Heart left ventricle (tissue), 16 donors: ENCODE measurements around the gene CFH. TPM values are rescaled to one million over a fixed set of nuclear protein-coding genes. Genes with fewer than 3 reads are reported as not detected.
A peak's percentile ranks its signal among the peaks of the same experiment; 100 is the strongest.
"Not testable (repeated sequence)": the region's sequence is repeated elsewhere in the genome, so short reads cannot be mapped to it uniquely, and the experiment has no call there.

Experiments
- ATAC-seq, 4 donors: fragments of 200-7000 bp; cut with Tn5 transposase; one replicate each; pipeline ENCODE4 v1.9.1; 2020 to 2022; ENCODE audit warnings: moderate library complexity in 4 of 4, mild to moderate bottlenecking in 3 of 4, moderate number of reproducible peaks in 1 of 4
- DNase-seq, 5 donors: peaks; one replicate each; pipeline ENCODE4 v3.0.0-alpha.2; 2020
- H3K27ac ChIP-seq, 12 donors: fragments of 200-600 bp; sonication (generic) in 4 of 12; one replicate each; pipeline versions ENCODE4 v1.5.0 to v1.8.0; 2016 to 2022; ENCODE audit warnings: mild to moderate bottlenecking in 2 of 12
- H3K27me3 ChIP-seq, 9 donors: fragments of 200-600 bp; sonication (generic) in 2 of 9; one replicate each; pipeline versions ENCODE4 v1.5.1 to v1.8.0; 2016 to 2022; ENCODE audit warnings: mild to moderate bottlenecking in 3 of 9
- H3K36me3 ChIP-seq, 9 donors: fragments of 200-600 bp; sonication (generic) in 2 of 9; one replicate each; pipeline versions ENCODE4 v1.5.0 to v1.8.0; 2018 to 2022; ENCODE audit warnings: mild to moderate bottlenecking in 2 of 9
- H3K4me1 ChIP-seq, 12 donors: fragments of 200-600 bp; sonication (generic) in 4 of 12; one replicate each; pipeline versions ENCODE4 v1.5.0 to v1.8.0; 2016 to 2022; ENCODE audit warnings: mild to moderate bottlenecking in 3 of 12
- H3K4me3 ChIP-seq, 12 donors: fragments of 200-600 bp; sonication (generic) in 4 of 12; one replicate each; pipeline versions ENCODE4 v1.5.0 to v1.8.0; 2017 to 2022; ENCODE audit warnings: mild to moderate bottlenecking in 9 of 12, moderate library complexity in 4 of 12
- H3K9me3 ChIP-seq, 12 donors: fragments of 200-600 bp; sonication (generic) in 4 of 12; one replicate each; pipeline versions ENCODE4 v1.5.0 to v1.8.0; 2016 to 2022; ENCODE audit warnings: mild to moderate bottlenecking in 1 of 12
- POLR2A ChIP-seq, 2 donors: fragments of 450-650 bp; IDR thresholded peaks; one replicate each; pipeline ENCODE4 v1.6.1; 2017; ENCODE audit warnings: antibody characterized with exemption in 2 of 2, mild to moderate bottlenecking in 2 of 2, moderate library complexity in 2 of 2
- WGBS, 4 donors: extraction: QIAGEN DNeasy Blood & Tissue Kit in 2 of 4; methylation state at CpG; one replicate each; pipeline versions ENCODE4 v1.1.5 to v1.1.7; 2013 to 2018; 5-methylcytosine and 5-hydroxymethylcytosine counted together
- intact Hi-C, 10 donors: fragments of 100-400 bp; cut with DNase I; formaldehyde crosslinking; loops; one replicate each; pipeline versions ENCODE4 v1.11.1 to v1.14.2; 2022
- polyA plus RNA-seq, 2 donors: library from polyadenylated mRNA; stranded (reverse); fragments of 200-250 nt; gene quantifications; one replicate each; pipeline ENCODE4 v1.2.3, GENCODE V29; 2013
- total RNA-seq, 9 donors: library from RNA; depleted of rRNA in 2 of 9; stranded (reverse); fragments of >200 nt in 2 of 9; fragmentation: NEBNext Ultra II Directional in 3 of 9; extraction: Animal tissue kit (Norgen Biotek cat#: 25700) in 3 of 9; gene quantifications; one replicate each; pipeline versions ENCODE4 v1.1.0 to v1.2.4, GENCODE V29; 2016 to 2023
- TF ChIP-seq, protein P1 (sequence below), 12 donors: fragments of 200-600 bp; sonication (generic) in 4 of 12; IDR thresholded peaks; one replicate each; pipeline versions ENCODE4 v1.5.0 to v1.8.0; 2018 to 2022; ENCODE audit warnings: antibody characterized with exemption in 12 of 12, mild to moderate bottlenecking in 5 of 12
- donor health status: ischemic (EF 13 %, LVEDD 7.1; RV severe dilation, severe dysfunction).
- donor health status: healthy with polysubstance abuse.
- donor health status: DM: no; HTN: yes; CAD: no.
- donor health status: DM: no; HTN: no; CAD: no.
- donor health status: ischemic (EF 25% LVEDD 6.9; RV normal size, moderate dysfunction).
- donor health status: ischemic (EF 25% LVEDD 5.7; RV mildly dilated, moderate dysfunction).
- donor health status: healthy.
- donor health status: DM: yes; HTN: yes; CAD: no.
- donor health status: ischemic (EF 35%, LVEDD 5.7; RV mildly dilated, moderate dysfunction).
- donor health status: nonischemic (EF 11% LVEDD 7.7; RV severe dilation, severe dysfunction).
- donor health status: DM: yes; HTN: yes; CAD: no.
- donor health status: PGD.
- donor health status: ischemic (EF 29% LVEDD 5.4; RV normal size, mild dysfunction).
- donor health status: nonischemic (EF 23%, LVEDD 6.1; RV moderate dilation, normal function).

Gene CFH
- total and polyA plus RNA-seq, 11 donors = 7.2 to 141 (median 25.6) TPM

DNA sequence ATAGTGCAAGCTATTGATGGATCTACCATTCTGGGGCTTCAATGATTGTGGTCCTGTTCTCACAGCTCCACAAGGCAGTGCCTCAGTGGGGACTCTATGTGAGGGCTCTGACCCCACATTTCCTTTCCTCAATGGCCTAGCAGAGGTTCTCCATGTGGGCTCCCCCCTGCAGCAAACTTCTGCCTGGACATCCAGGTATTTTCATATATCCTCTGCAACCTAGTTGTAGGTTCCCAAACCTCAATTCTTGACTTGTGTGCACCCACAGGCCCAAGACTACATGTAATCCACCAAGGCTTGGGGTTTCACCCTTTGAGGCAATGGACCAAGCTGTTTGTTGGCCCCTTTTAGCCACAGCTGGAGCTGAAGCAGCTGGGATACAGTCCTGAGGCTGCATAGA is 86.9 kb downstream of the CFH start:
- no peak overlapping the region for H3K4me3 ChIP-seq
- intact Hi-C loops = no loop called here

DNA sequence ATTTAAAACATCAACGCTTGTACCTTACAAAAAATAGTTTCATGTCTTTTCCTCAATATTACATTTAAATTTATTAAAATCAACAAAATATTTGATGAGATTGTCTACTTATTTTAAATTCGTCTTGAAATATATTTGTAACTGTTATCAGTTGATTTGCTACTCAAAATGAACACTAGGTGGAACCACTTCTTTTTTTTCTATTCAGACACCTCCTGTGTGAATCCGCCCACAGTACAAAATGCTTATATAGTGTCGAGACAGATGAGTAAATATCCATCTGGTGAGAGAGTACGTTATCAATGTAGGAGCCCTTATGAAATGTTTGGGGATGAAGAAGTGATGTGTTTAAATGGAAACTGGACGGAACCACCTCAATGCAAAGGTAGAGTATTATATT is 91.4 kb downstream of the CFH start:
- H3K27ac ChIP-seq, DNase-seq, H3K9me3 ChIP-seq, H3K4me1 ChIP-seq, ATAC-seq, H3K27me3 ChIP-seq, H3K4me3 ChIP-seq: not testable (repeated sequence)
- intact Hi-C loops = loop anchor here in 1 of 10 donors (5.0 kb wide), 1 partner anchor 404 kb away; the partner anchor contains the start of gene ASPM
- TF ChIP-seq, protein P1, sequence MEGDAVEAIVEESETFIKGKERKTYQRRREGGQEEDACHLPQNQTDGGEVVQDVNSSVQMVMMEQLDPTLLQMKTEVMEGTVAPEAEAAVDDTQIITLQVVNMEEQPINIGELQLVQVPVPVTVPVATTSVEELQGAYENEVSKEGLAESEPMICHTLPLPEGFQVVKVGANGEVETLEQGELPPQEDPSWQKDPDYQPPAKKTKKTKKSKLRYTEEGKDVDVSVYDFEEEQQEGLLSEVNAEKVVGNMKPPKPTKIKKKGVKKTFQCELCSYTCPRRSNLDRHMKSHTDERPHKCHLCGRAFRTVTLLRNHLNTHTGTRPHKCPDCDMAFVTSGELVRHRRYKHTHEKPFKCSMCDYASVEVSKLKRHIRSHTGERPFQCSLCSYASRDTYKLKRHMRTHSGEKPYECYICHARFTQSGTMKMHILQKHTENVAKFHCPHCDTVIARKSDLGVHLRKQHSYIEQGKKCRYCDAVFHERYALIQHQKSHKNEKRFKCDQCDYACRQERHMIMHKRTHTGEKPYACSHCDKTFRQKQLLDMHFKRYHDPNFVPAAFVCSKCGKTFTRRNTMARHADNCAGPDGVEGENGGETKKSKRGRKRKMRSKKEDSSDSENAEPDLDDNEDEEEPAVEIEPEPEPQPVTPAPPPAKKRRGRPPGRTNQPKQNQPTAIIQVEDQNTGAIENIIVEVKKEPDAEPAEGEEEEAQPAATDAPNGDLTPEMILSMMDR (IDR thresholded peaks at IDR 0.05) = peak in 2 of 12 donors; percentile 11 to 28
- 37 to 54% (median 41%) methylated on average over 6 of the region's 6 CpGs for WGBS, 4 donors
- H3K36me3 ChIP-seq = peaks cover 0 to 81% (median 0%) of the 10 kb centered on the region in 9 donors

More for the DNA sequence above, 86.9 kb downstream of the CFH start:
- Histone ChIP-seq H3K36me3 (peaks cover 0 to 73% (median 0%) of the 10 kb centered on the region in 9 donors), H3K27ac (no peak overlapping the region), H3K9me3 (peaks cover 0 to 12% (median 3%) of the 10 kb centered on the region in 12 donors), H3K27me3 (no peaks in the 10 kb centered on the region), H3K4me1 (no peaks in the 10 kb centered on the region)
- no peak for ATAC-seq
- TF ChIP-seq, protein P1 (IDR thresholded peaks at IDR 0.05) = no peak
- no peak for TF ChIP-seq POLR2A (IDR thresholded peaks at IDR 0.05)
- DNase-seq = no peak

DNA sequence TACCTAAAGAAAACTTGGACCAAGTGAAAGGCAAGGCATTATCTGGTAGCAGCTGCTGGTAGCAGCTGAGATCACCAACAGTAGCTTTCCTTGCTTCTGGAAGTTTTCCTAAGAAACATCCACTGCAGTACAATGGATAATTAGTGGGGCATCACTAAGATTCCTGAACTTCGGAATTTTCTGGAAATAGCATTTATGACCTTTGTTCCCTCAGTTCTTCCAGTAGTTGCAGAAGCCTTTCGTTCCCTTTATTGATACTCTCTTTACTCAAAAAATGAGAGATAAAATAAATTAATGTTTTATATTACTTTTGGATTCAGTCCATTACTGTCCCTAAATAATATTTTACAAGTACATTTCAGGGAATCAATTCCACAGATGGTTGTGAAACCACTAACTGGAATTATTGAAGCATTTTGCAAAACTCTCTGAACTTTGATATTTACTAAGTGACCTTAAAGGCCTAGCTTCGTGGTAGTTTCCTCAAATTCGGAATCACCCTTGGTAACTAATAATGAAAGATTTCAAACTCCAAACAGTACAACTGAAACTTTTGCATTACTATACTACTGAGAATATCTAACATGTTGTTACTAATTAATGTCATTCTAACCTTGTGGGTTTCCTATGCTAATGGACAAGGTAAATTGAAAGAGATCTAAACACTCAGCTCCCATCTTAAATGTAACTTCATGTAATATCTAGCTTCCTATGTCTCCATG is 113.3 kb downstream of the CFH start:
- ATAC-seq, H3K9me3 ChIP-seq, H3K36me3 ChIP-seq, H3K27ac ChIP-seq, DNase-seq, H3K4me3 ChIP-seq, H3K27me3 ChIP-seq, H3K4me1 ChIP-seq: not testable (repeated sequence)
- intact Hi-C loops = loop anchor here in 1 of 10 donors (10.0 kb wide), 1 partner anchor 80 kb away; no protein-coding TSS in a partner anchor
- WGBS, 4 donors = 75 to 91% (median 84%) methylated on average over 4 of the region's 4 CpGs

DNA sequence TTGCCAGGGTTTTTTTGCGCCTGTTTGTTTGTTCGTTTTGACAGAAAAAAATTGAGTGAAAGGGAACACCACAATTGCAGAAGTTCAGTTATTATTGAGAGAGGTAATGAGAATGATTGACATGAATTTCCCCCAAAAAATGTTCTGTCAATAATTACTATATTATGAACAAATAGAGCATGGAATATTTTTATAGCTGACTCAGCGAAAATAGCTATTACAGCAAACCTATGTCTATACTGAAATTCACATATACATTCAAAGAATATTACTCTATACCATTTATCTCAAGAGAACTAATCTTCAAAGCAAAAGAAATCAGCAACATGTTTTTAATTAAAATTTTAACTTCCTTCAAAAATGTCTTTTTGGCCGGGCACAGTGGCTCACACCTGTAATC is 118.0 kb downstream of the CFH start:
- intact Hi-C loops = loop anchor here in 1 of 10 donors (10.0 kb wide), 1 partner anchor 75 kb away; no protein-coding TSS in a partner anchor
- 90 to 94% (median 93%) methylated on average over 4 of the region's 4 CpGs for WGBS, 4 donors
- not testable (repeated sequence) for ATAC-seq

DNA sequence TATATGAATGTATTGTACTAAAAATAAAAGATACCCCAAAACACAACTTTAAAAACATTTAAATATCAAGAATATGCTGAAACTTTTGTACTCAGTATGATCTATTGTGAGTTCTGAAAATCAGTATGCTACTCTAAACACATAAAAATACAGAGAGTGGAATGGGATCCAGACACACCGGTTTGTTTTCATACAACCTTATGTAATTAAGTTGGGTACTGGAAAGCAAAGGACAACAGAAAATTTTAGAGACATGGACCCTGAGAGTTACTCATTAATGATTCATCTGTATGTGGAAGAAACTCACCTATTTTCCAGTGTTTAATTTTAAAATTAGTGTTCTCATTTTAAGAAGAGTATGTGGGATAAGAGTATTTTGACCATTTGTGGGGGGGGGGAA is 121.9 kb downstream of the CFH start:
- H3K27me3 ChIP-seq = no peaks in the 10 kb centered on the region
- no peak for TF ChIP-seq POLR2A (IDR thresholded peaks at IDR 0.05)
- TF ChIP-seq, protein P1 (IDR thresholded peaks at IDR 0.05) = no peak
- H3K4me3 ChIP-seq = no peak overlapping the region
- DNase-seq = no peak
- H3K36me3 ChIP-seq = no peaks in the 10 kb centered on the region
- intact Hi-C loops = no loop called here
- no peak overlapping the region for H3K27ac ChIP-seq
- no peaks in the 10 kb centered on the region for H3K9me3 ChIP-seq
- no peaks in the 10 kb centered on the region for H3K4me1 ChIP-seq
- no peak for ATAC-seq
- 91 to 100% (median 96%) methylated on average over 1 of the region's 1 CpG for WGBS, 4 donors

More for the DNA sequence above, 118.0 kb downstream of the CFH start:
- not testable (repeated sequence) for H3K4me1 ChIP-seq, H3K27ac ChIP-seq, H3K9me3 ChIP-seq, H3K36me3 ChIP-seq, H3K27me3 ChIP-seq, DNase-seq, H3K4me3 ChIP-seq
